Measurements from ENCODE around the gene PLEKHA8.

- TF ChIP-seq EZH2 (IDR thresholded peaks at IDR 0.05; ENCODE audit: insufficient read depth, poor library complexity, severe bottlenecking) (no peak), EZH2phosphoT487 (IDR thresholded peaks at IDR 0.05; ENCODE audit: insufficient read depth, low read depth) (no peak)
Measured at GRCh38 chr7:30019387-30019786, 8.8 kb upstream of the PLEKHA8 start.
